Measurements from ENCODE around the gene PEX16. TPM values are rescaled to one million over a fixed set of nuclear protein-coding genes. Genes with fewer than 3 reads are reported as not detected.

The PEX16 gene
- total and polyA plus RNA-seq, 2 of the 13 experiments (the other 11 are each of a cell fraction or from before 2014, with no cell fraction given) = 12.5 to 21.8 TPM

DNA sequence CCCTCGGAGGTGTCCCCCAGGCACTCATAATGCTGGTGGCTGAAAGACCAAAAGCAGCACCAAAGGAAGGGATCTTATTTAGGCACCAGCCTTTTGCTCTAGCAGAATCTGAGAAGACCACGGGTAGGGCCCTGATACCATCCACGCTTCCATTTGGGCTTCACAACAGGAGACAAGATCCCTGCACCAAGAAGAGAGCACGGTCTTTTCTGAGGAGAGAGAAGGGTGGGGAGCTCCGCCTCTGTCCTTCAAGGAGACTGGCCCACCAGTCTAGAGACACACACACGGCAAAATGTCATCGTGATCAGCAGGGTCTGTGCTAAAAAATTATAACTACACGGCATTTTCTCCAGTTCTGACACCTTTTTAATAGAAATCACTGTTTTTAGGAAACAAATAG, 14.5 kb upstream of the PEX16 start (continued):
- TF ChIP-seq, protein P1, sequence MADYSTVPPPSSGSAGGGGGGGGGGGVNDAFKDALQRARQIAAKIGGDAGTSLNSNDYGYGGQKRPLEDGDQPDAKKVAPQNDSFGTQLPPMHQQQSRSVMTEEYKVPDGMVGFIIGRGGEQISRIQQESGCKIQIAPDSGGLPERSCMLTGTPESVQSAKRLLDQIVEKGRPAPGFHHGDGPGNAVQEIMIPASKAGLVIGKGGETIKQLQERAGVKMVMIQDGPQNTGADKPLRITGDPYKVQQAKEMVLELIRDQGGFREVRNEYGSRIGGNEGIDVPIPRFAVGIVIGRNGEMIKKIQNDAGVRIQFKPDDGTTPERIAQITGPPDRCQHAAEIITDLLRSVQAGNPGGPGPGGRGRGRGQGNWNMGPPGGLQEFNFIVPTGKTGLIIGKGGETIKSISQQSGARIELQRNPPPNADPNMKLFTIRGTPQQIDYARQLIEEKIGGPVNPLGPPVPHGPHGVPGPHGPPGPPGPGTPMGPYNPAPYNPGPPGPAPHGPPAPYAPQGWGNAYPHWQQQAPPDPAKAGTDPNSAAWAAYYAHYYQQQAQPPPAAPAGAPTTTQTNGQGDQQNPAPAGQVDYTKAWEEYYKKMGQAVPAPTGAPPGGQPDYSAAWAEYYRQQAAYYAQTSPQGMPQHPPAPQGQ (CRISPR knock-in tag; IDR thresholded peaks at IDR 0.05; ENCODE audit: borderline replicate concordance) = no peak
- TF ChIP-seq ATF7 (IDR thresholded peaks at IDR 0.05) = no peak
- no peak for TF ChIP-seq ATF7 (CRISPR knock-in tag; IDR thresholded peaks at IDR 0.05)
- TF ChIP-seq, protein P2, sequence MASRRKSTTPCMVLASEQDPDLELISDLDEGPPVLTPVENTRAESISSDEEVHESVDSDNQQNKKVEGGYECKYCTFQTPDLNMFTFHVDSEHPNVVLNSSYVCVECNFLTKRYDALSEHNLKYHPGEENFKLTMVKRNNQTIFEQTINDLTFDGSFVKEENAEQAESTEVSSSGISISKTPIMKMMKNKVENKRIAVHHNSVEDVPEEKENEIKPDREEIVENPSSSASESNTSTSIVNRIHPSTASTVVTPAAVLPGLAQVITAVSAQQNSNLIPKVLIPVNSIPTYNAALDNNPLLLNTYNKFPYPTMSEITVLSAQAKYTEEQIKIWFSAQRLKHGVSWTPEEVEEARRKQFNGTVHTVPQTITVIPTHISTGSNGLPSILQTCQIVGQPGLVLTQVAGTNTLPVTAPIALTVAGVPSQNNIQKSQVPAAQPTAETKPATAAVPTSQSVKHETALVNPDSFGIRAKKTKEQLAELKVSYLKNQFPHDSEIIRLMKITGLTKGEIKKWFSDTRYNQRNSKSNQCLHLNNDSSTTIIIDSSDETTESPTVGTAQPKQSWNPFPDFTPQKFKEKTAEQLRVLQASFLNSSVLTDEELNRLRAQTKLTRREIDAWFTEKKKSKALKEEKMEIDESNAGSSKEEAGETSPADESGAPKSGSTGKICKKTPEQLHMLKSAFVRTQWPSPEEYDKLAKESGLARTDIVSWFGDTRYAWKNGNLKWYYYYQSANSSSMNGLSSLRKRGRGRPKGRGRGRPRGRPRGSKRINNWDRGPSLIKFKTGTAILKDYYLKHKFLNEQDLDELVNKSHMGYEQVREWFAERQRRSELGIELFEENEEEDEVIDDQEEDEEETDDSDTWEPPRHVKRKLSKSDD (CRISPR knock-in tag; IDR thresholded peaks at IDR 0.05; ENCODE audit: low read depth) = no peak
- TF ChIP-seq, protein P3, sequence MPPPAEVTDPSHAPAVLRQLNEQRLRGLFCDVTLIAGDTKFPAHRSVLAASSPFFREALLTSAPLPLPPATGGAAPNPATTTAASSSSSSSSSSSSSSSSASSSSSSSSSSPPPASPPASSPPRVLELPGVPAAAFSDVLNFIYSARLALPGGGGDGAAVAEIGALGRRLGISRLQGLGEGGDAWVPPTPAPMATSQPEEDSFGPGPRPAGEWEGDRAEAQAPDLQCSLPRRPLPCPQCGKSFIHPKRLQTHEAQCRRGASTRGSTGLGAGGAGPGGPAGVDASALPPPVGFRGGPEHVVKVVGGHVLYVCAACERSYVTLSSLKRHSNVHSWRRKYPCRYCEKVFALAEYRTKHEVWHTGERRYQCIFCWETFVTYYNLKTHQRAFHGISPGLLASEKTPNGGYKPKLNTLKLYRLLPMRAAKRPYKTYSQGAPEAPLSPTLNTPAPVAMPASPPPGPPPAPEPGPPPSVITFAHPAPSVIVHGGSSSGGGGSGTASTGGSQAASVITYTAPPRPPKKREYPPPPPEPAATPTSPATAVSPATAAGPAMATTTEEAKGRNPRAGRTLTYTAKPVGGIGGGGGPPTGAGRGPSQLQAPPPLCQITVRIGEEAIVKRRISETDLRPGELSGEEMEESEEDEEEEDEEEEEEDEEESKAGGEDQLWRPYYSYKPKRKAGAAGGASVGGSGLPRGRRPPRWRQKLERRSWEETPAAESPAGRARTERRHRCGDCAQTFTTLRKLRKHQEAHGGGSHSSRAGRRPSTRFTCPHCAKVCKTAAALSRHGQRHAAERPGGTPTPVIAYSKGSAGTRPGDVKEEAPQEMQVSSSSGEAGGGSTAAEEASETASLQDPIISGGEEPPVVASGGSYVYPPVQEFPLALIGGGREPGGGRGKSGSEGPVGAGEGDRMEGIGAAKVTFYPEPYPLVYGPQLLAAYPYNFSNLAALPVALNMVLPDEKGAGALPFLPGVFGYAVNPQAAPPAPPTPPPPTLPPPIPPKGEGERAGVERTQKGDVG (CRISPR knock-in tag; IDR thresholded peaks at IDR 0.05; ENCODE audit: borderline replicate concordance) = no peak
- TF ChIP-seq, protein P4, sequence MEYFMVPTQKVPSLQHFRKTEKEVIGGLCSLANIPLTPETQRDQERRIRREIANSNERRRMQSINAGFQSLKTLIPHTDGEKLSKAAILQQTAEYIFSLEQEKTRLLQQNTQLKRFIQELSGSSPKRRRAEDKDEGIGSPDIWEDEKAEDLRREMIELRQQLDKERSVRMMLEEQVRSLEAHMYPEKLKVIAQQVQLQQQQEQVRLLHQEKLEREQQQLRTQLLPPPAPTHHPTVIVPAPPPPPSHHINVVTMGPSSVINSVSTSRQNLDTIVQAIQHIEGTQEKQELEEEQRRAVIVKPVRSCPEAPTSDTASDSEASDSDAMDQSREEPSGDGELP (IDR thresholded peaks at IDR 0.05; ENCODE audit: borderline replicate concordance, low read depth) = no peak
- TF ChIP-seq ZNF343 (CRISPR knock-in tag; IDR thresholded peaks at IDR 0.05) = no peak
- no peak for TF ChIP-seq MAZ (IDR thresholded peaks at IDR 0.05; ENCODE audit: borderline replicate concordance, low read depth, low read length)
- no peak for TF ChIP-seq MAZ (CRISPR knock-in tag; IDR thresholded peaks at IDR 0.05; ENCODE audit: low read depth)
- TF ChIP-seq, protein P5, sequence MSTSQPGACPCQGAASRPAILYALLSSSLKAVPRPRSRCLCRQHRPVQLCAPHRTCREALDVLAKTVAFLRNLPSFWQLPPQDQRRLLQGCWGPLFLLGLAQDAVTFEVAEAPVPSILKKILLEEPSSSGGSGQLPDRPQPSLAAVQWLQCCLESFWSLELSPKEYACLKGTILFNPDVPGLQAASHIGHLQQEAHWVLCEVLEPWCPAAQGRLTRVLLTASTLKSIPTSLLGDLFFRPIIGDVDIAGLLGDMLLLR (CRISPR knock-in tag; IDR thresholded peaks at IDR 0.05) = no peak
- no peak for TF ChIP-seq SETDB1 (CRISPR knock-in tag; IDR thresholded peaks at IDR 0.05; ENCODE audit: borderline replicate concordance)
